ENCODE data around the gene PREPL. TPM values are rescaled to one million over a fixed set of nuclear protein-coding genes. Genes with fewer than 3 reads are reported as not detected.
"Not testable (repeated sequence)": the region's sequence is repeated elsewhere in the genome, so short reads cannot be mapped to it uniquely, and the experiment has no call there.

PREPL gene
- total and polyA plus RNA-seq, 2 experiments from 2014 or later = 31.5 to 38.6 TPM

DNA sequence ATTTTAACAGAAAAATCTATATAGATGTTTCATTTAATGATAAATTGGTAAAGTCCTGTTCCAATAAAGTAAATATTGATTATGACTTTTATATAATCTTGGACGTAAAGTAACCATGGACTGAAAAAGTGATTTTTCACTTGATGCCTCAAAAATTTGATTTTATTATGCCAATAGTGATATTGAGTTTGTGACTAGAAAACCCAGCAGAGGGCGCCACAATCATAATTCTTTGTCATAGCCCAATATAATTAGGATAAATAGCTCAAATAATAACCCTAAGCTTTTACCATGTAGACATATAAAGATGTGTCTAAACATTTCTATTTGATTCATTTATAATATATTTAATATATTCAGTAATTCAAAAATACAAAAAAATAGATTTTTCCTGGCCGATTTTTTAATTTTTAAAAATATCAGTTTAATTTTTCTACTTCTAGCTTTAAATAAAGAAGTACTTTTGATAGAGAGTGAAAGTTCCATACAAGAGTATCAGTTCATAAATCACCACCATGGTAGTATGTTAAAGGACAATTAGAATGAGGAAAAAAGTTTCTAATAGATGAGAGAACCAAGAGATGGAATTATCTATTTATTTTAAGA, 31.1 kb upstream of the PREPL start:
- H3K9me2 ChIP-seq (ENCODE audit: insufficient read depth) = no peaks in the 10 kb centered on the region
- no peak overlapping the region for H3K27ac ChIP-seq
- WGBS, 2 experiments (ENCODE audit: low coverage in 1 of 2, low lambda C conversion rate in 2 of 2, missing lambda C conversion rate in 2 of 2) = 32 to 34% methylated on average over 3 of the region's 3 CpGs
- no peak overlapping the region for H3K4me3 ChIP-seq
- no peaks in the 10 kb centered on the region for H3K9me3 ChIP-seq (ENCODE audit: low read depth)
- H3K27me3 ChIP-seq (replicated peaks; ENCODE audit: insufficient read depth) = no peaks in the 10 kb centered on the region
- H3K4me1 ChIP-seq (ENCODE audit: insufficient read depth) = peaks cover 1% of the 10 kb centered on the region; the same call in 1 of the 2 replicates
- no peaks in the 10 kb centered on the region for H4K20me1 ChIP-seq (ENCODE audit: insufficient read depth)
- no peak for TF ChIP-seq EZH2phosphoT487 (IDR thresholded peaks at IDR 0.05; ENCODE audit: insufficient read depth, low read depth)
- TF ChIP-seq EZH2 (IDR thresholded peaks at IDR 0.05; ENCODE audit: insufficient read depth, poor library complexity, severe bottlenecking) = no peak
- no peak overlapping the region for H2AFZ ChIP-seq
- peak; percentile 68 for DNase-seq
- no peaks in the 10 kb centered on the region for H3K36me3 ChIP-seq (ENCODE audit: low read depth)
- no peak overlapping the region for H3K9ac ChIP-seq
- no peaks in the 10 kb centered on the region for H3F3A ChIP-seq (ENCODE audit: insufficient read depth)
- H3K79me2 ChIP-seq (ENCODE audit: insufficient read depth) = no peaks in the 10 kb centered on the region
- in situ Hi-C loops (cut with MboI) = no loop called here
- no peak overlapping the region for H3K4me2 ChIP-seq (ENCODE audit: unreplicated experiment)

GRCh38 chr2:44389895-44390294, 28.6 kb upstream of the PREPL start:
- no peaks in the 10 kb centered on the region for H4K20me1 ChIP-seq (ENCODE audit: insufficient read depth)
- no peak for TF ChIP-seq EZH2phosphoT487 (IDR thresholded peaks at IDR 0.05; ENCODE audit: insufficient read depth, low read depth)
- TF ChIP-seq EZH2 (IDR thresholded peaks at IDR 0.05; ENCODE audit: insufficient read depth, poor library complexity, severe bottlenecking) = no peak
- in situ Hi-C loops (cut with MboI) = no loop called here
- H3K9me2 ChIP-seq (ENCODE audit: insufficient read depth) = no peaks in the 10 kb centered on the region
- H3F3A ChIP-seq (ENCODE audit: insufficient read depth) = no peaks in the 10 kb centered on the region
- no peaks in the 10 kb centered on the region for H3K79me2 ChIP-seq (ENCODE audit: insufficient read depth)
- H3K27me3 ChIP-seq (replicated peaks; ENCODE audit: insufficient read depth) = no peaks in the 10 kb centered on the region
- DNase-seq = peak; percentile 19
- H3K9ac ChIP-seq = no peak overlapping the region
- H2AFZ ChIP-seq = no peak overlapping the region
- no peak overlapping the region for H3K4me3 ChIP-seq
- no peak overlapping the region for H3K27ac ChIP-seq
- 70 to 78% methylated on average over 1 of the region's 1 CpG for WGBS, 2 experiments (ENCODE audit: low coverage in 1 of 2, low lambda C conversion rate in 2 of 2, missing lambda C conversion rate in 2 of 2)
- H3K9me3 ChIP-seq (ENCODE audit: low read depth) = no peaks in the 10 kb centered on the region
- no peaks in the 10 kb centered on the region for H3K36me3 ChIP-seq (ENCODE audit: low read depth)
- H3K4me2 ChIP-seq (ENCODE audit: unreplicated experiment) = no peak overlapping the region
- no peaks in the 10 kb centered on the region for H3K4me1 ChIP-seq (ENCODE audit: insufficient read depth)

DNA sequence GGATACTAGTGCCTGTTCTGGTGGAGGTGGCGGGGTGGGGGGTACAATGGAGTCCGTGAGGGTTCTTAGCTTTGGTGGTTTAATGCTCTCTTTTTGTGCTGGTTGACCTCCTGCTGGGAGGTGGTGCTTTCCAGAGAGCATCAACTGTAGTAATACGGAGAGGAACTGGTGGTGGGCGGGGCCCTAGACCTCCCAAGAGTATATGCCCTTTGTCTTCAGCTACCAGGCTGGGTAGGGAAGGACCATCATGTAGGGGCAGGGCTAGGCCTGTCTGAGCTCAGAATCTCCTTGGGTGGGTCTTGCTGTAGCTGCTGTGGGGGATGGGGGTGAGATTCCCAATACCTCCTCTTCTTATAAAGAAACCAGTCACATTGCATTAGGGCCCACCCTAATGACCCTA, 27.6 kb upstream of the PREPL start:
- no peak overlapping the region for H3K4me2 ChIP-seq (ENCODE audit: unreplicated experiment)
- H3K9me3 ChIP-seq (ENCODE audit: low read depth) = no peaks in the 10 kb centered on the region
- in situ Hi-C loops (cut with MboI) = no loop called here
- no peaks in the 10 kb centered on the region for H3K4me1 ChIP-seq (ENCODE audit: insufficient read depth)
- H3K27ac ChIP-seq = no peak overlapping the region
- no peaks in the 10 kb centered on the region for H3K27me3 ChIP-seq (replicated peaks; ENCODE audit: insufficient read depth)
- H3K9ac ChIP-seq = no peak overlapping the region
- TF ChIP-seq EZH2 (IDR thresholded peaks at IDR 0.05; ENCODE audit: insufficient read depth, poor library complexity, severe bottlenecking) (no peak), EZH2phosphoT487 (IDR thresholded peaks at IDR 0.05; ENCODE audit: insufficient read depth, low read depth) (no peak)
- H3K9me2 ChIP-seq (ENCODE audit: insufficient read depth) = no peaks in the 10 kb centered on the region
- H3K4me3 ChIP-seq = no peak overlapping the region
- no peaks in the 10 kb centered on the region for H4K20me1 ChIP-seq (ENCODE audit: insufficient read depth)
- H3K79me2 ChIP-seq (ENCODE audit: insufficient read depth) = no peaks in the 10 kb centered on the region
- DNase-seq = no peak
- no peaks in the 10 kb centered on the region for H3F3A ChIP-seq (ENCODE audit: insufficient read depth)
- 56 to 62% methylated on average over 4 of the region's 4 CpGs for WGBS, 2 experiments (ENCODE audit: low coverage in 1 of 2, low lambda C conversion rate in 2 of 2, missing lambda C conversion rate in 2 of 2)
- no peak overlapping the region for H2AFZ ChIP-seq
- H3K36me3 ChIP-seq (ENCODE audit: low read depth) = no peaks in the 10 kb centered on the region

- in situ Hi-C loops (cut with MboI); H3K9me3 ChIP-seq (ENCODE audit: low read depth); H3K9me2 ChIP-seq (ENCODE audit: insufficient read depth); DNase-seq; H2AFZ ChIP-seq; H4K20me1 ChIP-seq (ENCODE audit: insufficient read depth); H3K9ac ChIP-seq; H3K4me3 ChIP-seq; H3F3A ChIP-seq (ENCODE audit: insufficient read depth); H3K36me3 ChIP-seq (ENCODE audit: low read depth); H3K4me2 ChIP-seq (ENCODE audit: unreplicated experiment); H3K79me2 ChIP-seq (ENCODE audit: insufficient read depth); H3K27ac ChIP-seq; H3K27me3 ChIP-seq (replicated peaks; ENCODE audit: insufficient read depth); H3K4me1 ChIP-seq (ENCODE audit: insufficient read depth): not testable (repeated sequence)
- 82% methylated on average over 2 of the region's 2 CpGs for WGBS, 2 experiments (ENCODE audit: low coverage in 1 of 2, low lambda C conversion rate in 2 of 2, missing lambda C conversion rate in 2 of 2)
Measured at GRCh38 chr2:44385226-44385625, 23.9 kb upstream of the PREPL start.

DNA sequence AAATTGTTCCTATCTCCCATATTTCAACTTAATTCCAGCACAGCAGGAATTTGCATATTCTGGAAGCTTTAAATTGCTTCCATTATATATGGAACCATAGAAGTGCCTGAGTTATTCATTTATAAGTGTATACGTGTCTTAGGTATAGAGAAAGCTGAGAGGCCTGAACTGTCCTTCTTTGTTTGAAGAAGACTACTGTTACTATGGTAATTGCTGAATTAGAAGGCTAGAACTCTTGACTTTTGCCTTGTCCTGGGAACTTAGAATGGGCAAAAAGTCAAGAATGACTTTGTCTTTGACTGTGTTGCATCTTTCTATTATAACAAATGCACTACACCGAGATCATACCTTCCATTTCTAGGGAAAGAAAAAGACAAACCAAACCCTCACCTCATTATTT, 16.2 kb upstream of the PREPL start:
- no peaks in the 10 kb centered on the region for H3K27me3 ChIP-seq (replicated peaks; ENCODE audit: insufficient read depth)
- no peak overlapping the region for H3K9ac ChIP-seq
- WGBS, 2 experiments (ENCODE audit: low coverage in 1 of 2, low lambda C conversion rate in 2 of 2, missing lambda C conversion rate in 2 of 2) = 98% methylated on average over 2 of the region's 2 CpGs
- H3K79me2 ChIP-seq (ENCODE audit: insufficient read depth) = no peaks in the 10 kb centered on the region
- no peaks in the 10 kb centered on the region for H3K4me1 ChIP-seq (ENCODE audit: insufficient read depth)
- no peaks in the 10 kb centered on the region for H3K9me3 ChIP-seq (ENCODE audit: low read depth)
- H3K4me3 ChIP-seq = no peak overlapping the region
- in situ Hi-C loops (cut with MboI) = no loop called here
- no peak overlapping the region for H2AFZ ChIP-seq
- H3K4me2 ChIP-seq (ENCODE audit: unreplicated experiment) = no peak overlapping the region
- TF ChIP-seq EZH2phosphoT487 (IDR thresholded peaks at IDR 0.05; ENCODE audit: insufficient read depth, low read depth) (no peak), EZH2 (IDR thresholded peaks at IDR 0.05; ENCODE audit: insufficient read depth, poor library complexity, severe bottlenecking) (no peak)
- no peaks in the 10 kb centered on the region for H3F3A ChIP-seq (ENCODE audit: insufficient read depth)
- no peak overlapping the region for H3K27ac ChIP-seq
- H3K9me2 ChIP-seq (ENCODE audit: insufficient read depth) = peaks cover 3% of the 10 kb centered on the region; the same call in 1 of the 2 replicates
- DNase-seq = no peak
- H4K20me1 ChIP-seq (ENCODE audit: insufficient read depth) = no peaks in the 10 kb centered on the region; the same call in 1 of the 2 replicates
- H3K36me3 ChIP-seq (ENCODE audit: low read depth) = no peaks in the 10 kb centered on the region
